Measurements from ENCODE around the gene HOXB9.

The HOXB9 gene

GRCh38 chr17:48609759-48610281 lies 16.3 kb downstream of the HOXB9 start:
- DNase-seq: no peak

- no peak for DNase-seq
These were observed 17.1 kb downstream of the HOXB9 start for GRCh38 chr17:48609033-48609432.

DNA sequence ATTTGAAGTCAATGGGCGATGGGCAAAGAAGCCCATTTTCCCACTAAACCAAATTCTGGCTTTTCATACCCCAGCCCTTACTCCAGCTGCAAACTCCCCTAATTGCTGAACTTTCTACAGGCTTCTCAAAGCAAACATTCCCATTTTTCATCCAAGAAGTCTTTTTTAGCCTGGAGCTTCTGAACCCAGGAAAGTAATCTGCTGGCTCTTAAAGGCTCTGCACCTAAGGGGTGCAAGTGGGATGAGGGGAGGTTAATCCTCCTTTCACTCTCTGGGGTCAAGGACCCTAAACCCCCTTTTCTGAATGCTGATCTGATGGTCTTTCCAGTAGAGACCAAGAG lies 17.7 kb downstream of the HOXB9 start:
- DNase-seq: no peak

- no peak for DNase-seq
These were observed 19.1 kb downstream of the HOXB9 start for GRCh38 chr17:48606892-48607614.

- DNase-seq: no peak
These were observed 19.9 kb downstream of the HOXB9 start for GRCh38 chr17:48605991-48606891.

DNA sequence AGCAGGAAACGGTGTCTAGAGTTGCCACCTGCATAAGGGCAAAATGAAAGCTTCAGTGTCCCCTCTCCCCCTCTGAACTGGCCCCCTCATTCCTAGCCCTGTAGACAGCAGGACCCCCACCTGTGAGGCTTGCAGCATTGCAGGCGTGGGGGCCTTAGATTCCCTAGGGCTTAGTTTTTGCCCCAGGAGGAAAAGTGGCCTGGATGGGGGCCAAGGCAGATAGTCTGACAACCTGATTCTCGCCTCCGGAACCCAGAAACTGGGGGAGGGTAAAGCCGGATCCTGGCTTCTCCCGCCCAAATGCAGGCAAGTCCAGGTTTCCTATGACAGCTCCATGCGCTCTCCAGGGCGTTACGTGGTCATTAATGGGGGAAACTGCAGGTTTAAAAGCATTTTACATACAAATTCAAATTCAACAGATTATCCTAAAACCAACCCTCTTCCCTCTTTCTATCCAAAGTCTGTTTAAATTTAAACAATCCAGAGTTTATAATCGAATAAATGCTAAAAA lies 20.7 kb downstream of the HOXB9 start:
- DNase-seq: no peak

DNA sequence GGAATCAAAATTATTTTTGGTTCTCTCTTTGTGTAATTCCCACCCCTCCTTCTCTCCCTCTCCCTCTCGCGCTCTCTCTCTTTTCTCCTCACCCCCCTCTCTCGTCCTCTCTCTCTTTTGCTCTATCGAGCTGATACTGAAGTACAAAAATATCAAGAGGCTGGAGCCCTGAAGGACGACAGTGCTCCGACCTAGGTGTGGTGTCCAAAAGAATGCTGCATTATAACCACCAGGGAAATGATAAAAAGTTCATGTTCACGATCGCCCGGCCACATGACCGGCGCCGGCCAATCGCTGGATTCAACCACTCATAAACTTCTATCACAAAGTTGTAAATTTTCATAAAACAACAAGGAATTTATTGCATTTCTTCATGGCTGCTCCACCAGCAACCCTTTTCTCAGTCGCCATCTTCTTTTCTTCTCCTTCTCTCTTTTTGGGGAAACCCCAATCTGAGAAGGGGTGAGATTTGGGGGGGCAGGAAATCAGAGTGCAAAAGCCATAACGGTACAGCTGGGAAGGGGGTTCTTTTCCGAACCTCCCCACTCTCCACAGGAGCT lies 21.3 kb downstream of the HOXB9 start, which contains the start of gene HOXB6:
HOXB6 (minus strand) TSS at position 217 of the 560 bp plus-strand sequence. CDS start 6,836 bp downstream, outside the sequence.
- DNase-seq: no peak

DNA sequence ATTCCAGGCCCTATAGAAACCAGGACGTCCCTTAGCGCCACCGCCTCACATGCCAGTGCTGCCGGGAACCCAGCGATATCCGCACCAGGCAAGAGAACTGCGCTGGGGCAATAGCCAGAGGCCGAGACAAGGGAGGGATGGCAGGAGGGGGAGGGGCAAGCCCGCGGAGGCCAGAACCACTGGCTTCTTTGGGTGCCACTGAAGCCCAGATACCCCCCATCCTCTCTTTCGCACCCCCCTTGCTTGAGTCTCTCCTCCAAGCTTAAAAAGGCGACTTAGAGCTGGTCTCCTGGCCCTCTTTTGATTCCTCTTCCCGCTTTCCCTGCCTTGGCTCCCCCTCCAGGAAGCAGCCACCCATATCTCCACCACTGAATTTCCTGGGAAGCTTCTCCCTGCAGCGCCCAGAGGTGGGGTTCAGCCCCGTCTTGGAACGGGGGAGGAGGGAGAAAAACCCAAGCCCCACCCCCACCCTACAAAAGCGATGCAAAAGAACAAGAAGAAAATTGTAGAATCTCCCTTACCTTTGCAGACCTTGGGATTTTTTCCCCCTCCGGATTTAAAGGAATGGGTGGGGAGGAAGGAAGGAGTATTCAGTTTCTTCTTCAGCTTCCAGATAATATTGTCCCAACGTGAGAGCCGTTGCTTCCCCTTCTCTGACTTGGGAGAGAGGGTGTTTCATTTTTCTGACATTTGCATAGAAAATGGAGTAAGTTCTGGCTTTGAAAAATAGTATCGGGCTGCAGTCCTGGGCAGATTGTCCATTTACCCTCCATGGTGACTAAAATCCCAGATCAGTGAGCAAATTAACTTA lies 22.0 kb downstream of the HOXB9 start:
- no peak for DNase-seq

DNA sequence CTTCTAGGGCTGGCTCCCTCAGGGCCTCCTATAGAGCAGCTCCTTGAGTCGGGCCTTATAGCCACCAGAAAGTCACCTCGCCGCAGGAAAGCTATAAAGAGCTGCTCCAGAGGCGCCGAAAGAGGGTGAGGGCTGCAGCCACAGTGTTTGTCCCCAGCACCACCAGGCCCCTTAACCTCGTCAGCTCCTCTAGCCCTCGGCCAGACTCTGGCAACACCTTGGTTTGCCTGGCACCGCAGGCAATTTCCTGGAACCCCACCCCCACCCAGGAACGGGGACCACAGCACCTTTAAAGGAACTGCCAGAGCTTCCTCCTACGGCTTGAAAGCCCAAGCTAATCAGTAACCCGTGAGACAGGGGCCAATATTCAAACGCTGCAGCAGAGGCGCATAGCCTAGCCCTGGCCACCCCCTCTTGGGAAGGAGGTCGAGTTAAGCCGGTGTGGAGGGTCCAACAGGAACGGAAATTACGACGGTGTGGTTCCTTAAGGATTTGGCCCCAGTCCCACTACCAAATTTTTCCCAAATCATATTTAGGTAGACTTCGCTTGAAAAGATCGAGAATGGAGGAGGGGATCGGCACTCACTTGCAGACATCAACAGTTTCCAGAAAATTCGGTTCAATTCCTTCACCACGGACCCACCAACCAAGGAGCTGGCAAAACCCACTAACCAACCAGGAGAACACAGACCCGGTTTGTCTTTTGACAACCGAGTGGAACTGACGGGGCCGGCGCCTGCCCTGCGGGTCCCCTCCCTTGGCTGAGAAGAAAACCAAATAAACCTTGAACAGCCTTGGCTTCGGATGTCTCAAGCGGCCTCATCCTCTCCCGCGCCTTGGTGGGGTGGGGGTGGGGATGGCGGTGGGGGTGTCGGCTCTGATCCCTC lies 24.4 kb downstream of the HOXB9 start:
- no peak for DNase-seq

GRCh38 chr17:48601207-48601538 lies 25.0 kb downstream of the HOXB9 start:
- DNase-seq: no peak

DNA sequence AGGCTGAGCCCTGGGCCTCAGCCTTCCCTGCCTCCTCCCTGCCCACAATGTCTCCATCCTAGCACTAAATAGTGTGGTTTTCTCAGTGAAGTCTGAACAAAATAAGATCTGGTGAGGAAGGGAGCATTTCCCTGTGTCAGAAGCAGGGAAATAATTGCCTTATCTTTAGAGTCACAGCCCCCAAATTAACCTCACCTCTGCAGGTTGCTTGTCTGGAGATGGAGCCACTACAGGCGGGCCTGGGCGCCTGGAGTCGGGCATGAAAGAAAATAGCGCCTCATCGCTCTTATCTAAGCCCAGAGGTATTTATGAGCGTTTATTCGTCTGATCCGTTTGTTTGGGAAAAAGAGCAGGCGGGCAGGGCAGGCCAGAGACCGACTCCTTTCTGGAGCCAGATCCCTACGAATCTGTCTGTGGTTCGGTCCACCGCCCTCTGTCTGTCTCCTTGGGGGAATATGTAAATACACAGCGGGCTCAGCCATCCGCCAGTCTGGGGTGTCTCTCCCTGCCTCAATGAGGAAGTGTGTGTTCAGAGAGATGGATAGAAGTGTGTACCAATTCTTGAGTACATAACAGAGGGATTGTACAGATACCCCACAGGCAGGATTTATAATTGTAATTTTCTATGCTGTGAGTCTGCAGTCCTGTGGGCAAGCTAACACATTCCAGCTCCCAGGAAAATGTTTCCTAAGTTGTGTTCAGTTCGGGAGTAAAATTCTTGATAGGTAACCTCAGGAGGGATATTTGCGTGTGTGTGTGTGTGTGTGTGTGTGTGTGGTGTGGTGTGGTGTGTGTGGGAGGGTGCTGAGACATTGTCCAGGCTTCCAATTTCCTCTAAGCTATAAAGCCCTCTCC lies 25.7 kb downstream of the HOXB9 start:
- no peak for DNase-seq

DNA sequence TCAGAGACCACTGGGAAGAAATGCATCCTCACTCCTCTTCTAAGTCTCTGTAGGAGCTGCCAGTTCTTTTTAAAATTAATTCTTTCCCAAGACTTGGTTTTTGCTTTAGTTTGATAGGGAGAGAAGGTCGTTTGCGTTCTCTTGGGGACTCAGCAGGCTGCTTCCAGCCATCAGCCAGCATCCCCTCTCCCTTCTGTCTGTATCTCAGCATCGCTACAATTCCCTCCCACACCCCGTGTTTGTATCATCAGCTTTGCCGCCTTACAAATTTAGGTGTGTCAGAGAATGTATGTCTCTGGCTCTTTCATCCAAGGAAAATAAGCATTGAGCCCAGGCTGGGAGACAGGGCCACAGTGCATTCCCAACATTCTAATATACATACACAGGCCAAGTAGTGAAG lies 26.8 kb downstream of the HOXB9 start:
- DNase-seq: no peak

DNA sequence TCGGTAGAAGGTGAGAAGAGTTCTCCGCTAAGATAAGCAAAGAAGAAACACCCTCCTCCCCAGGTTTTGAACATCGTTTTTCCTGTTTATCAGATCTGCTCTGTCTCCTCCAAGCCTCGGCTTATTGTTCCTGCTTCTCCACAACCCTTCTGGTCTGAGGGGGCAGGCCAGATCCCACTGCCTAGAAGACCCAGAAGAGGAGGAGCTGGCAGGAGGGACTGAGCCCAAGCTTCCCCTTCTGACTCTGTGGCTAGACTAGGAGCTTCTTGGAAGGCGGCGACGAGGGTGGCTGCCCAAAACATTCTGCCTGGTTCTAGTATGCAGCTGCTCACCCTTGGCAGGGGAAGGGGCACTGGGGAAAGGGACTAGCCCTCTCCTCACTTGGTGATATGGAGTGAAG lies 27.4 kb downstream of the HOXB9 start:
- no peak for DNase-seq

DNA sequence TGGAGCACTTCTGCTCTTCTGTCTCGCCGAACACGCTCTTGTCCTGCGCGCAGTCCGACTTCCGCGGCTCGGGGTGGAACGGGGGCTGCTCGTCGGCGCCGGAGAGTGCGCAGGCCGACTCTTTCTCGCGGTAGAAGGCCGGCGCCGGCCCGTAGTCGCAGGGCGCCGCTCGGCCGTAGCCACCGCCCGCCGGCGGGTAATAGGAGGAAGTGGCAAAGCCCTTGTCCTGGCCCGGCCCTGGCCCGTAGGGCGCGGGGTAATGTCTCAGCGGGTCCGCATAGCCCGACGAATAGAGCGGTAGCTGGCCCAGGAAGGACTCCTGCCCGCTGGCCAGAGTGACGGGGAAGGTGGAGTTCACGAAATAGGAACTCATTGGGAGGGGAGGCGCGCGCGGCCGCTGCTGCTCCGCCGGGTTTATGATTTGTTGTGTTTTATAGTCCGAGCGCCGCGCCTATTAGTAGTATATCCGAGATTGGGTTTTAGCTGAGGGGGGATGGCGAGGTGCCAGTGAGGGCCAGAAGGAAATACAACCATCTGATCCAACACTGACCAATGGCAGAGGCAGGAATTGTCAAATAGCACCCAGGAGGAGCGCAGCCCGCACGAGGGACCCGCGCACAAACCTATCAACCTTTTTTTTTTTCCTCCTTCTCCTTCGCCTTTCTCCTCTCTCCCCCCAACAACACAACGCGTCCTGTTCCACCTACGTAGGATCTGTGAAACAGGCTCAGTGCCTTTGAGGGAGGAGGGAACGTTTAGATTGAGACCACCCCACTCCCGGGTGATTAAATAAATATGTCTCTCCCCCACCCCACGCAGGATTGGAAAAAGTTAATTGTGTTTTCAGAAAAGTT lies 28.2 kb downstream of the HOXB9 start:
- peak; percentile 28 for DNase-seq

DNA sequence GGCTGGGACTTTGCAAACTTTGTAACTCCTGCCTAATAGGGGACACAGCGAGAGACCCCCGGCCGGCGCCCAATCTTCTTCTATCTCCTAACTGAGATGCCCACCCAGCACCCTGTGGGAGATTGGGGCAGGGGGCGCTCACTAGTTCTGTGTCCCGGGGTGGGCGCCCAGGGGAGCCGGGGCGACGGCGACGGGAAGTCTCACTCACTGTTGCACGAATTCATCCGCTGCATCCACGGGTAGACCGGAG lies 28.7 kb downstream of the HOXB9 start:
- no peak for DNase-seq

GRCh38 chr17:48596735-48597527 lies 29.2 kb downstream of the HOXB9 start:
- DNase-seq: no peak

DNA sequence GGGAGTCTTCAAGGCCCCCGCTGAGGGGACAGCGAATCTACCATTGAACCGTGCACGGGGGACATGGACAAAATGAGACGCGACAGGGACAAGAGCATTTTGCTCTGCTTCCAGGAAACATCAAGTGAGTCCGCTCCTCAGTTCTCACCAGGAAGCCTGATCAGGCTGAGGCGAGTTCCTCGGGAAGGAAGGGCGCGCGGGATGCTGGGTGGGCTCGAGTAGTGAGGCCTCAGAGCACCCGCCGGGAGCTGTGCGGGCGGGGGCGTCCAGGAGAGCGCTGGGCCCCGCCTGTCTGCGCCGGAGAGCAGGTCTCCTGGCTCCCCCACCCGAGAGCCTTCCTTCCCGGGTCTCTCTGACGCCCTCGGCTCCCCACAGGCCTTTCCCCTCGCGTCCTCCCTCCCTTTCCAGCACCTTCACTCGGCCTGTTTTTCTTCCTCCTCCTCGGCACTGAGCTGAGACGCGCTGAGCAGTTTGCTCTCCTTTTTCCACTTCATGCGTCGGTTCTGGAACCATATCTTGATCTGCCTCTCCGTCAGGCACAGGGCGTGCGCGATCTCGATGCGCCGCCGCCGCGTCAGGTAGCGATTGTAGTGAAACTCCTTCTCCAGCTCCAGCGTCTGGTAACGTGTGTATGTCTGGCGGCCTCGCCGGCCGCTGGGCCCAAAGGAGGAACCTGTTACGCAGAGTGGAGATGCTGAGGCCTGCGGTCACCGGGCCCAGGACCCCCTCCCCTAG lies 30.0 kb downstream of the HOXB9 start:
- DNase-seq: peak; percentile 36

- no peak for DNase-seq
These were observed 30.7 kb downstream of the HOXB9 start for GRCh38 chr17:48595278-48595999.

All from activated CD4-positive, alpha-beta T cell treated with anti-CD3 and anti-CD28 coated beads, Interleukin-2, amount 50 U/mL, for 16 hours (primary cell).